ENCODE measurements around the gene VPS45. TPM values are rescaled to one million over a fixed set of nuclear protein-coding genes. Genes with fewer than 3 reads are reported as not detected.

The VPS45 gene
- total and polyA plus RNA-seq, 2 of the 13 experiments (the other 11 are each of a cell fraction or from before 2014, with no cell fraction given), result 15.2 to 25.2 TPM

DNA sequence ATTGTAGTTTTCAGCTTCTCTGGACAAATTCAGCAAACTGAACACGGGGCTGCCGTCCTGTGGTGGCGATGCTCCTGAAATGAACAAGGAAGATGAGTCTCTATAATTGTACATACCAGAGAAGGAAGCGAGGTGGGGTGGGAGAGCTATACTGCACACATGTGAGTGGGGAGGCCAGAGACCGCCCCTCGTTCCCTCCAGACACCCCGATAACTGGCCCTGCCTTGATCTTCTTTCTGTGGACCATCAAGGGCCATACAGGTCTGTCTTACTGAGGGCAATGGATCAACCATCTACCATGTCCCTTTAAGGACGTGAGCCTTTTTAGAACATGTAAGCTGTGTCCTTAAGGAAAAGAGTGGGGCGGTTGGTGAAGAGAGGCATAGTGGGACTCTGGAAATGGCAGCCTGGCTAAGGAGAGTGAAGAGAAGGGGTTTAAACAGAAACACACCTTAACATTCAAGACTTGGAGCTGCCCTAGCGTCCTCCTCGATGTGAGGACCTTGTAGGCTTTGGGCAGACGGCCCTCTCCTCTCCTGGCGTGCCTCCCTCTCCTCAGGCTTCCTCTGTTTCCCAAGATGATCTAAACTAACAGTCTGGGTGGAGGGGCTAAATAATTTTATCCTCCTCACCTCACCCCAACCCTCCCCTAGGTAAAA is 88.0 kb downstream of the VPS45 start:
- FAIRE-seq (no peak), ATAC-seq (no peak), DNase-seq (ENCODE audit: low spot score) (no peak)
- Histone ChIP-seq H3K27me3 (ENCODE audit: control insufficient read depth in 1 of 2, insufficient read depth in 2 of 2, low read length in 2 of 2) (no peaks in the 10 kb centered on the region), H4K20me1 (ENCODE audit: insufficient read depth, low read length) (no peaks in the 10 kb centered on the region), H3K4me2 (ENCODE audit: low read depth, low read length) (no peak overlapping the region), H3K79me2 (ENCODE audit: insufficient read depth, low read length) (no peaks in the 10 kb centered on the region), H3K9ac (ENCODE audit: insufficient read depth, low read depth, low read length) (no peak overlapping the region), H2AFZ (ENCODE audit: low read length) (no peak overlapping the region), H3K36me3 (replicated peaks in 1 of 2; ENCODE audit: control insufficient read depth in 1 of 2, insufficient read depth in 2 of 2, low read length in 2 of 2) (peaks cover 1 to 25% of the 10 kb centered on the region in 2 experiments; a peak in 4 of 5 replicates), H3K4me1 (ENCODE audit: insufficient read depth, low read length) (peaks cover 16% of the 10 kb centered on the region), H3K4me3 (replicated peaks in 1 of 3; ENCODE audit: insufficient read depth in 1 of 3, low read depth in 2 of 3, low read length in 3 of 3) (no peak overlapping the region), H3K9me3 (ENCODE audit: low read length) (no peaks in the 10 kb centered on the region), H3K27ac (ENCODE audit: extremely low read length, insufficient read depth, low read length) (no peak overlapping the region)
- no TSS peak for BruUV-seq (replicated peaks)
- CTCF ChIA-PET (ENCODE audit: low intra/inter-chr PET ratio, low total read pairs), result no interaction called here
- intact Hi-C loops (cut with micrococcal nuclease; ENCODE audit: unreplicated experiment) (no loop called here), in situ Hi-C loops (cut with HindIII; ENCODE audit: extremely low pct_ligation_motif_present, low pct_unique_long_range_greater_than_20kb) (no loop called here)
- POLR2A ChIA-PET, result no interaction called here
- TF ChIP-seq ZNF510 (CRISPR knock-in tag; IDR thresholded peaks at IDR 0.05; ENCODE audit: low read depth) (no peak), ZNF552 (CRISPR knock-in tag; IDR thresholded peaks at IDR 0.05; ENCODE audit: borderline replicate concordance) (no peak), ZSCAN9 (CRISPR knock-in tag; IDR thresholded peaks at IDR 0.05; ENCODE audit: borderline replicate concordance) (no peak), HOXA3 (CRISPR knock-in tag; IDR thresholded peaks at IDR 0.05) (no peak), REL (CRISPR knock-in tag; conservative IDR thresholded peaks at IDR 0.05) (no peak), ZC3H4 (CRISPR knock-in tag; IDR thresholded peaks at IDR 0.05; ENCODE audit: borderline replicate concordance) (no peak), ZNF180 (CRISPR knock-in tag; IDR thresholded peaks at IDR 0.05; ENCODE audit: borderline replicate concordance, low read depth) (no peak)
- TF ChIP-seq, protein P1, sequence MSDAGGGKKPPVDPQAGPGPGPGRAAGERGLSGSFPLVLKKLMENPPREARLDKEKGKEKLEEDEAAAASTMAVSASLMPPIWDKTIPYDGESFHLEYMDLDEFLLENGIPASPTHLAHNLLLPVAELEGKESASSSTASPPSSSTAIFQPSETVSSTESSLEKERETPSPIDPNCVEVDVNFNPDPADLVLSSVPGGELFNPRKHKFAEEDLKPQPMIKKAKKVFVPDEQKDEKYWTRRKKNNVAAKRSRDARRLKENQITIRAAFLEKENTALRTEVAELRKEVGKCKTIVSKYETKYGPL (CRISPR knock-in tag; IDR thresholded peaks at IDR 0.05), result no peak
- TF ChIP-seq, protein P2, sequence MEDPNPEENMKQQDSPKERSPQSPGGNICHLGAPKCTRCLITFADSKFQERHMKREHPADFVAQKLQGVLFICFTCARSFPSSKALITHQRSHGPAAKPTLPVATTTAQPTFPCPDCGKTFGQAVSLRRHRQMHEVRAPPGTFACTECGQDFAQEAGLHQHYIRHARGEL (CRISPR knock-in tag; IDR thresholded peaks at IDR 0.05), result no peak
- TF ChIP-seq, protein P3, sequence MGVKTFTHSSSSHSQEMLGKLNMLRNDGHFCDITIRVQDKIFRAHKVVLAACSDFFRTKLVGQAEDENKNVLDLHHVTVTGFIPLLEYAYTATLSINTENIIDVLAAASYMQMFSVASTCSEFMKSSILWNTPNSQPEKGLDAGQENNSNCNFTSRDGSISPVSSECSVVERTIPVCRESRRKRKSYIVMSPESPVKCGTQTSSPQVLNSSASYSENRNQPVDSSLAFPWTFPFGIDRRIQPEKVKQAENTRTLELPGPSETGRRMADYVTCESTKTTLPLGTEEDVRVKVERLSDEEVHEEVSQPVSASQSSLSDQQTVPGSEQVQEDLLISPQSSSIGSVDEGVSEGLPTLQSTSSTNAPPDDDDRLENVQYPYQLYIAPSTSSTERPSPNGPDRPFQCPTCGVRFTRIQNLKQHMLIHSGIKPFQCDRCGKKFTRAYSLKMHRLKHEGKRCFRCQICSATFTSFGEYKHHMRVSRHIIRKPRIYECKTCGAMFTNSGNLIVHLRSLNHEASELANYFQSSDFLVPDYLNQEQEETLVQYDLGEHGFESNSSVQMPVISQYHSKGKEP (CRISPR knock-in tag; IDR thresholded peaks at IDR 0.05), result no peak
- WGBS (ENCODE audit: low lambda C conversion rate), result 97% methylated on average over 13 of the region's 13 CpGs

Measured in HepG2 (cell line).